ENCODE results near the gene UQCC2. TPM values are rescaled to one million over a fixed set of nuclear protein-coding genes. Genes with fewer than 3 reads are reported as not detected.

The UQCC2 gene
- total RNA-seq, 1 experiment from 2014 or later: 81.0 TPM

DNA sequence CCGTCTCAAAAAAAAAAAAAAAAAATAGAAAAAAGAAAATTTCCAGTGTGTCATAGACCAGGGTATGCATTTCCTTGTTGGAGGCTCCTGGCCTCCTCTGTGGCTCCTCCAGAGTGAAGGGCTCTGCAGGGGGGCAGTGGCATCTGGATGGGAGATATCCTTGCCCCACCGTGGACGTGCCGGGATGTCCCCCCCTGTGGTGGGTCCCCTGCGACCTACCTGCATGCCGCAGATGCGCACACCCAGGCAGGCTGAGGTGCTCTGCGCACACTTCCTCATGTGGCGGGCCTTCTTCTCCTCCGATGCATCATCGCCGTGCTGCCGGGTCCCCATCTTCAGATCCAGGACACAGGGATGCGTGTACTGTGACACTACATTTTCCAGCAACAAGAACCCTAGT lies 13.7 kb upstream of the UQCC2 start:
- DNase-seq (ENCODE audit: low read depth): no peak

GRCh38 chr6:33724102-33725023 lies 12.9 kb upstream of the UQCC2 start:
- no peak for DNase-seq (ENCODE audit: low read depth)

DNA sequence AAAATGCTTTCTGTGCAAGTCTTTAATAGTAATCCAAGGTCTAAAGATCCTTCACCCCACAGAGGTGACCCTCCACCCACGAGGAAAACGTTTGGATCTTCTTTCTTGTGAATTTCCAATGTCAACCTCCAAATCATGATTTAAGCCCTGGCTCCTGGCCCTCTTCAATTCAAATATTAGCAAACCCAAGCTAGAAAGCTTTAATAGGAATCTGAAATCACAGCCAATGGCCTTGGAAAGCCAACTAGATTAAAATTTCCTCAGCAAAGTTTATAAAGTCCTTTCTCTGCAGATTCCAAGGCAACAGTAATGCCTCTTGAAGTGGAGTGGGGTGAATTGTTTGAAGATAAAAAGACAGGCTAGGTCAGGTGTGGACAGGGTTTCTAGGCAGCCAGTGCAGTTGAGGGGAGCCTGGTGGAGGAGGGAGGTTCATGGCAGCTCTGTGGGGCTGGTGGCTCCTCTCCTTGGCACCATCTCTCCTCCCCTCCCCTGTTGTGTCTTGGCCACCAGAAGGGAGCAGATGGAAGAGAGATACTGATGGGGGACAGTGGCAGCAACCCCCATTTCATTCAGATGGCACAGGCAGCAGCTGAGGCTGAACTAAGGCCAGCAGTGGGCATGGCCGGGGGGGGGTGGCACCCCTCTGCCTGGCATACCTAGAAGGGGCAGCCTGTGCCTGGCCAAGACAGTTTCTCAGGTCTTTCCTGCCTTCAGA lies 12.0 kb upstream of the UQCC2 start:
- no peak for DNase-seq (ENCODE audit: low read depth)

GRCh38 chr6:33722103-33722623 lies 10.7 kb upstream of the UQCC2 start:
- no peak for DNase-seq (ENCODE audit: low read depth)

DNA sequence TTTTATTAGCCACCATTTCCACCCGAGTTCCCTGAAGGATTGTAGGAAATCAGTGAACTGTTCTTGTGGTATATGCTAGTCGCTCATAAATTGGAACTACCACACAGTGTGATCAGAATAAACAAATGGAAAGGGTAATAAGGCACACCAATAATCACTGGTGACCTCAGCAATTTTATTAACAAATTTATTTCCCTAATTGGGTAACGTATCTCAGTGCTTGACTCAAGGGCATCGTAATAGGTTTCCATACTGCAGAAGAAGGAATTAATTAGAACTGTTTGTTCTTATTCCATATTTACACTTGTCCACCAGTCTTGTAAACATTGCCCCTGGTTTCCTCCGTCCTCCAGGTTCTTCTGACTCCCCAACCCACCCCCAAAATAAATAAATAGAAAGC lies 10.0 kb upstream of the UQCC2 start:
- DNase-seq (ENCODE audit: low read depth): no peak

DNA sequence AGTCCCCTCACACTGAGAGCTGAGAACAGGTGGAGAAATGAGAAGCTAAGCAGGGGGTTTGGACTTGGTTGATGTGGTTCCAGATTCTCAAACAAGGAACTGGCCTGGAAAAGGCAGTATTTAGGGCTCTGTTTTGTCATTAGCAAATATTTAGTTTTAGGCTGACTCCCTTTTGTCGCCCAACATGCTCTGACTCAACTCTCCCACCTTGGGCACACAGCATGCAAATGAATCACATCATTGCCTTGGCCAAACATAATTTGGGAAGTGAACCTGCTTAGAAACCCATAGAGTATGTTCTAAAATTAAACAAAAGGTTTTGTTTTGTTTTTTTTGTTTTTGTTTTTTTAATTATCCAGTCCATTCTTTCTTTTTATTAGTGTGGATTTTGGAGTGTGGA lies 9.5 kb upstream of the UQCC2 start:
- no peak for DNase-seq (ENCODE audit: low read depth)

- no peak for DNase-seq (ENCODE audit: low read depth)
These were observed 8.0 kb upstream of the UQCC2 start for GRCh38 chr6:33719326-33719987.

GRCh38 chr6:33718713-33719112 lies 7.2 kb upstream of the UQCC2 start:
- DNase-seq (ENCODE audit: low read depth): no peak

DNA sequence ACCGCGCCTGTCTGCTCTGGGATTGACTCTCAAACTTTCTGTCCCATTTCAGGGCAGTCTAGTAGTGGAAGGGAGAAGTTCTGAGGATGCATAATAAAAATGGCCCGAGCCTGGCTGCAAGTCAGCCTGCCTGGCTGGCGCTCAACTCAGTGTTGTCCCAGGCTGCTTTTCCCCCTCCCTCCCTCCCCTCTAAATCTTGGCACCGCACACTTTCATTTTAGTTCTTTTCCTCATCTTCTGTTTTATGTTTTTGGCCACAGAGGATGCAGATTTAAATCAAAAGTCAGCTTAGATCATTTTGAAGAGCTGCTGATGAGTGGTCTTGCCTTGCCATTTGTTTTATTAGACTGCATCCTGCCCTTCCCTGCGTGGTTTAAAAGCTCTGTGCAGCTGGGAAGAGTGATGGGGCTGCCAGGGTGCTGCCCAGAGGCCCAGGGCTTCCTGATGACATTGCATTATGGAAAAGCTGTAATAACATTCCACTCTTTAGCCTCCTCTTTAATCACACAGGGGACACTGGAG lies 6.5 kb upstream of the UQCC2 start:
- no peak for DNase-seq (ENCODE audit: low read depth)

DNA sequence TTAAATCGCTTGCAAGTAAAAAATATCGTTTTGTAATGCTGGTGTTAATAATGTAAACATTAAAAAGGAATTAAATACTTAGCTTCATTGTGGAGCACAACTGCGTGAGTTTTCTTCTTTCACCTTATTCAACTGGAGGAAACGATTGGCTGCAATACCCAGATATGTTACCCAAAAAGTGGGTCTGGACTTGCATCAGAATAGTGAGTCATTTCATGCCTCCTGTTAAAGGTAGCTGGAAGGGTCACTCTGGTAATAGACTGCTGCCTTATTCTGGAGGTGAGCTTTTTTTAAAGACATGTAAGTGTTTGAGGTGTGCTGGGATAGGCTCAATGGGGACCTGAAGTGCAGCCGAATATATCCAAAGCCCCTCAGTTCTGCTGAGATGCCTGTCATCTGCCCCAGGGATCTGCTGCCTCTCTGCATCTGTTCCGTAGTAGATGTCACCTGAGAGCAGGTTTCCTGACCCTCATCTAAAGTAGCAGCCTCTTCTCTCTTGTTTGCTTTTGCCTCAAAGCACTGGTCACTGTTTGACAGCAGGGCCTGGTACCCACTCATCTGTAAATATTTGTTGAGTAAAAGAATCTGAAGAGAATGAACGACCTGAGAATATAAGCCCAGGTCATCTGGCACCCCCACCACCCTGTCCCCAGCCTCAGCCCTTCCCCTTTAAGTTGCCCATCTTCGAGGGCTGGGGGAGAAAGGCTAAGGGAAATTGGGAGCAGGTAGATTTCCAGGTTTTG lies 5.6 kb upstream of the UQCC2 start:
- no peak for DNase-seq (ENCODE audit: low read depth)

DNA sequence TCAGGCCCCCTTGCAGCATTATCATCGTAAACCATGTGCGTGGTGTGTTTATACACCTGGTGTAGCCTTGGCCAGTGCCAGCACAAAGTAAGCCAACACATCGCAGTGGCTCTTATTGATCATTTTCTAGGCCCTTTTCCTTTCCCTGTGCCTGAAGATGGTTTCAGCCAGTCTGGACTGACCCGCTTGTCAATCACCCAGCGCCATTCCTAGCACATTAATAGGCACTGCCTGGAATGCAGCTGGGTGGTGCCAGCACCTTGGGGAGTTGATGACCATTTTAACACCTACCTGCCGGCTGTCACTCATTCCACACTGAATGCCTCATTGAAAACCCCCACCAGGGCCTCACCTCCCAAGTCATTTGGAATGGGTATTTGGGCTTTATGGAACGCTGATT lies 4.9 kb upstream of the UQCC2 start:
- no peak for DNase-seq (ENCODE audit: low read depth)

DNA sequence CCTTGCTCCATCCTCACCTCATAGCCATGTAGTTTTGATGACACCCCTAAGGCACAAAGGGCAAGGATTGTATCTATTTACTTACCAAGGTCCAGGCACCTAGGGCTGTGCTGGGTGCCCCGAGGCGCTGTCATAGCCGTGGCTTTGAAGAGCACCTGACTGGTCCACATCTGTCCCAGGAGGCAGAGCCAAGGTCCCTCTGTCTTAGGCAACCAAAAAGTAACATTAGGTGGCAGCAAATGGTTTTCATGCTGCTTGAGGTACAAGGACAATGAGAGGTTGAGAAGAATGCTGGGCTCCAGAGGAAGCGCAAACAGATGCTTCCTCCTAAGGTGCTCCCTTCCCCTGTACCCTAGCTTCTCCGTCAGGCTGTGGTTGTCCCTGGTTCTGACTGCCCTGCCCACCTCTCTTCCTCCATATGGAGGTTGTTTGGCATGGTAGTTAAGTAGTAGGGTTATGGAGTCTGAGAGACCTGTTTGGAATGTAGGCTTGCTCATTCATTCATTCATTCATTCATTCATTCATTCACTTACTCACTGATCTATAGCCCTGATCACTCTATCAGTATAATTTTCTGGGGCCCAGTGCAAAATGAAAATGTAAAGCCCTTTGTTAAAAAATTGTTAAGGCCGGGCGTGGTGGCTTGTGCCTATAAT lies 3.0 kb upstream of the UQCC2 start:
- DNase-seq (ENCODE audit: low read depth): no peak

DNA sequence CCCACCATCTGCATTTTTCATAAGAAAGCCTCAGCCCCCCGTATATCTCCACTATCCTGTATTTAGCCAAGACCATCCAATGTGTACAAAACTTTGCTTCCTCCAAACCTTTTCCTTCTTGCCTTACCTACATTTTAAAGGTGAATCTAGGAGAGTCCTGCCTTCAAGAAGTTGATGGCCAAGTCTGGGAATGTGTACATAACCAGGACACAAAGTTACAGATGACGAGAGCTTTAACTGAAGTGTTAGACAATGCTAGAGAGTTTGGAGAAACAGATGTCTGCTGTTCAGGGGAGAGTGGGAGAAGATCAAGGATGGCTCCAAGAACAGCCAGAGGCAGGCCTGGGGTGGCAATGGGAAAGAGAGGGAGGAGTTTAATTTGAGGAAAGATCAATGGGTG lies 2.3 kb upstream of the UQCC2 start:
- no peak for DNase-seq (ENCODE audit: low read depth)

- DNase-seq (ENCODE audit: low read depth): no peak
These were observed 1.4 kb upstream of the UQCC2 start for GRCh38 chr6:33712914-33713313.

DNA sequence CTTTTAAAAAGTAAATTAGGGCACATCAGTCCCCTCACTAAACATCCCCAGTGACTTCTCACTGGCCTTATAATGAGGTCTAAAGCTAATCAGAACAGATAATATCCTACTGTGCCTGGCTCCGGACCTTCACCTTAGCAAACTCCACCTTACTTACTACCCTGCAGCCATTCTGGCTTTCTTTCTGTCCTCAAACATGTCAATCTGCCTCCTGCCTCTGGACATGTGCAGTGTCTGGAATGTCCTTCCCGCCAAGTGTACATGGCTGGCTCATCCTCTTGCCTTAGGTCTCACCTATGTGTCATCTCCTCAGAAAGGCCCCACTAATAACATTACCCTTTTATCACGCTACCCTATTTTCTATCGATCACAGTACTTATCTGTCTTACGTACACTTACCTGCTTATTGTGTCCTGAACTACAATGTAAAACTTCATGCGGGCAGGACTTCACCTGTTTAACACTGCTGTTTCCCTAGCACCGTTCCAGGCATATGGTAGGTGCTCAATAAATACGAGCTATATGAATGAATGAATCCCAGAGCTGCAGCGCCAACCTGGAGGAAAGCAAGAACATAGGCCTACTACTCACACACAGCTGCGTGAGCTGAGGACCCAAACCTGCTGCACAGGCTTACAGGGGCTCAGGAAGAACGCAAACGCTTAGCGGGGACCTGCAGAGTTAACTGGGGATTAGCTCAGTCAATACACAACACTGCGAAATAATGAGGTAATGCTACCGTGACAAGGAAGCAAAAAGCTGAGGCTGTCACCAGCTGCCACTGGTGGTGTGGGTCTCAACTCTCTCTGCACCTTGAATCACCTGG lies 991 bp downstream of the UQCC2 start:
- no peak for DNase-seq (ENCODE audit: low read depth)

DNA sequence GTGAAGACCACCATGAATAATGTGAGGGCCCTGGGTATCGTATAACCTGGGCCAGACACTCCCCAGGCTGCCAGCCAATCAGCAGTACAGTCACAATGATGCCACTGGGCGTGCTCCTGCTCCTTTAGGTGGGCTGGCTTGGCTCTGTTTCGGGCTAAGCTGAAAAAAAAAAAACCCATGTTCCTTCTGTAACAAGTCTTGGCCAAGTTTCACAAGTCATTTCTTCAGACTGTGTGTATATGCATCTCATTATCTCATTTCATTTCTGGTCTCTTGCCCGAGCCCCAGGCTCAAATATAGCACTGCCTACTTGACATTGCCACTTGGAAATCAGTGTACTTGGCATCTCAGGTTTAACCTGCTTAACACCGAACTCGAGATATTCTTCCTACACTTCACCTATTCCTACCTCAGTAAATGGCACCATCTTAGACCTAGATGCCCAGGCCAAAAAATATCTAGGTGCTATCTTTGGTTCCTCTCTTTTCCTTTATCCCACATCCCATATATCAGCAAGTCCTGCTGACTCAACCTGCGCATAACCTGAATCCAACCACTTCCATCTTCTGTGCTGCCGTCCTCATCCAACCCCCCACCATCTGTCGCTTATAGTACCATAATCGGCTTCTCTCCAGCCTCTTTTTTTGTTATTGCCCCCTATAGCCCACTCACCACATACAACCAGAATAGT lies 1.8 kb downstream of the UQCC2 start:
- no peak for DNase-seq (ENCODE audit: low read depth)

- no peak for DNase-seq (ENCODE audit: low read depth)
These were observed 2.8 kb downstream of the UQCC2 start for GRCh38 chr6:33708516-33709204.

DNA sequence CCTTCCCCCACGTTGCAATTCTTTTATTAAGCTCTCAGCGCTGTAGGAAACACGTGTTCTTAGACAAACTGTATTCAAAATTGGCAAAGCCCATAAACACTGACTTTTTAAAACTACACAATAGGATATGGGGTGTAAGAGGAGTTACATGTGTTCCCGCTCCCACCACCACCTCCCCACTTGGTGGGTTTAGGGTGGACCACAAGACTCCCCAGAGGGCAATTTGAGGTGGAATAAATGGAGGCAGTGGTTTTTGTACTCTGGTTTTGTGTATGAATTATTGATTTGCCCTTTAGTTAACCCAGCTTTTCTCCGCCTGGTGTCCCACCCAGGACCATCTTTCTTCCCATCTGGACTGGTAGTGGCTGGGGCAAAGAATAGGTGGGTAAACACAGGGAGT lies 3.7 kb downstream of the UQCC2 start:
- DNase-seq (ENCODE audit: low read depth): no peak
